ENCODE data around the gene PLN.

Gene PLN

DNA sequence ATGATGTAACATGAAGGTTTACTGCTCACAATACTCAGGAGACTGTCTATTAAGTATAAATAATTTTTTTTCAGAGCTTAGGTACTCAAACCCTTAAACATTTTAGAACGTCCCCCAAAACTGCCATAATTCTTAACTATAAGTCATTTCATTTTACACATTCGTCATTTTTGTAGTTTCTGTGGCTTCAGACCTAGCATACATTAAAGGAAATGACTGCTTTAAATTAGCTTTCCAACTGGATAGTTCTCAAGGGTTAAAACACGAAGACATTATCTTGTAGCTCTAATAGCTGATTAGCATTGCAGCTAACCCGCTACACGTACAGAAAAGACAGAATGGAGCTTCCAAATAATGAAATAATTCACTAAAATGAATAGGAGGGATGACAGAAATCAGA lies 24.9 kb upstream of the PLN start:
- TF ChIP-seq POLR2AphosphoS5 (IDR thresholded peaks at IDR 0.05; ENCODE audit: low read depth, low read length) = no peak
- no peak for TF ChIP-seq FOXP2 (optimal IDR thresholded peaks at IDR 0.05; ENCODE audit: borderline replicate concordance, extremely low read depth, extremely low read length, insufficient read depth)
- TF ChIP-seq TAF1 (IDR thresholded peaks at IDR 0.05; ENCODE audit: borderline replicate concordance, insufficient read depth, low read length) = no peak
- no peak for TF ChIP-seq SIN3A (IDR thresholded peaks at IDR 0.05; ENCODE audit: borderline replicate concordance, insufficient read depth, low read length)
- TF ChIP-seq, protein P1, sequence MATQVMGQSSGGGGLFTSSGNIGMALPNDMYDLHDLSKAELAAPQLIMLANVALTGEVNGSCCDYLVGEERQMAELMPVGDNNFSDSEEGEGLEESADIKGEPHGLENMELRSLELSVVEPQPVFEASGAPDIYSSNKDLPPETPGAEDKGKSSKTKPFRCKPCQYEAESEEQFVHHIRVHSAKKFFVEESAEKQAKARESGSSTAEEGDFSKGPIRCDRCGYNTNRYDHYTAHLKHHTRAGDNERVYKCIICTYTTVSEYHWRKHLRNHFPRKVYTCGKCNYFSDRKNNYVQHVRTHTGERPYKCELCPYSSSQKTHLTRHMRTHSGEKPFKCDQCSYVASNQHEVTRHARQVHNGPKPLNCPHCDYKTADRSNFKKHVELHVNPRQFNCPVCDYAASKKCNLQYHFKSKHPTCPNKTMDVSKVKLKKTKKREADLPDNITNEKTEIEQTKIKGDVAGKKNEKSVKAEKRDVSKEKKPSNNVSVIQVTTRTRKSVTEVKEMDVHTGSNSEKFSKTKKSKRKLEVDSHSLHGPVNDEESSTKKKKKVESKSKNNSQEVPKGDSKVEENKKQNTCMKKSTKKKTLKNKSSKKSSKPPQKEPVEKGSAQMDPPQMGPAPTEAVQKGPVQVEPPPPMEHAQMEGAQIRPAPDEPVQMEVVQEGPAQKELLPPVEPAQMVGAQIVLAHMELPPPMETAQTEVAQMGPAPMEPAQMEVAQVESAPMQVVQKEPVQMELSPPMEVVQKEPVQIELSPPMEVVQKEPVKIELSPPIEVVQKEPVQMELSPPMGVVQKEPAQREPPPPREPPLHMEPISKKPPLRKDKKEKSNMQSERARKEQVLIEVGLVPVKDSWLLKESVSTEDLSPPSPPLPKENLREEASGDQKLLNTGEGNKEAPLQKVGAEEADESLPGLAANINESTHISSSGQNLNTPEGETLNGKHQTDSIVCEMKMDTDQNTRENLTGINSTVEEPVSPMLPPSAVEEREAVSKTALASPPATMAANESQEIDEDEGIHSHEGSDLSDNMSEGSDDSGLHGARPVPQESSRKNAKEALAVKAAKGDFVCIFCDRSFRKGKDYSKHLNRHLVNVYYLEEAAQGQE (IDR thresholded peaks at IDR 0.05; ENCODE audit: insufficient read depth in 1 of 2, low read depth in 2 of 2, low read length in 2 of 2) = no peak

DNA sequence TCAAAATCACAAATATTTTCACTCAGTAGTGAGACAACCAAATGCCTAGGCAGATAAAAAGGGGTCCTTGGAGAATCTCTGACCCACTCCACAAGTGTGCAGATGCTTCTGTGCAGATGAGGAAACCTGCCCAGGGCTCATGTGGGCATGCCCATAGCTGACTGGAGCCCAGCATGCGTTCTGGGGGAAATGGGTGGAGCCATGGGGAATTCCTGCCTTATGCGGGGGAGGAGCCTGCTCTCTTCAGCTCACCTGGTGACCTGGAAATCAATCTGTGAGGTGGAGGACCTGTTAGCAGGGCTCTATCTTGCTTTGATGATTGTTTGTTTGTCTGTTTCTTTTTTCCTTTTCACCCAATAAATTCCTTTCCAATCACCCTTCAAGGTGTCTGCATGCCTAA lies 23.4 kb upstream of the PLN start:
- no peak for TF ChIP-seq FOXP2 (optimal IDR thresholded peaks at IDR 0.05; ENCODE audit: borderline replicate concordance, extremely low read depth, extremely low read length, insufficient read depth)
- no peak for TF ChIP-seq TAF1 (IDR thresholded peaks at IDR 0.05; ENCODE audit: borderline replicate concordance, insufficient read depth, low read length)
- TF ChIP-seq, protein P1 (IDR thresholded peaks at IDR 0.05; ENCODE audit: insufficient read depth in 1 of 2, low read depth in 2 of 2, low read length in 2 of 2) = no peak
- TF ChIP-seq POLR2AphosphoS5 (IDR thresholded peaks at IDR 0.05; ENCODE audit: low read depth, low read length) = no peak
- TF ChIP-seq SIN3A (IDR thresholded peaks at IDR 0.05; ENCODE audit: borderline replicate concordance, insufficient read depth, low read length) = no peak

DNA sequence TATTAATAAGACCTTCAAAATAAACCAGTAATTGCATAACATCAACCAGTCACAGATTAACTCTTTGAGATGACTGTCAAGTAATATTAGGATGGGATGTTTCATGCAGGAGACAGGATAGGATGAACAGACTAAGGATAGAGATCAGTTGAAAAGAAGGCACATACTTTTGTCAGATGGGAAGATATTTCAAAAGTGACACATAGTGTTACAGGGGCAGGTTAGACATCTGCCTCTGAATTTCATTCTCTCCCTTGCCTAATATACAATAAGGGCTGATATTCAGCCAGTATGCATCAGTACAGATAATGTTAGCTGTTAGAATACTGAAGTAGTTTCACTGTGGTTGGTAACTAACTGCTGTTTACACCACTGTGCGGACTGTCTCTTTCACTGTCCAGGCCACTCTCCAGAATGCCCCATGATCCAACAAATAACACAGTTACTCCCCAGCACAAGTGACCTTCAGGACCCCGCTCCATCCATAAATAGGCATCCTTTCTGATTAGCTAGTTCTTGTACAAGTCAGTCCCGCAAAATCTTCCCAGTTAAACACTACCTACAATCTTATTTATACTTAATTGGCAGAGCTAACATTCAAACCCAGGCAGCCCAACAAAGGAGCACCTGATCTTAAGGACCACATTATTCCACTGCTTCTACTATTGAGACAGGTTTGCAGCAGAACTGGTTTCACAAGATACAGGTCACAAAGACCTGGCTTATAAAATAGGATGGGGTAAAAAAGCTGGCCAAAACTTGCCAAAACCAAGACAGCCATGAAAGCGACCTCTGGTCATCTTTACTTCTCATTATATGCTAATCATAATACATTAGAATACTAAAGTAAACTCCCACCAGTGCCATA lies 21.9 kb upstream of the PLN start:
- TF ChIP-seq TAF1 (IDR thresholded peaks at IDR 0.05; ENCODE audit: borderline replicate concordance, insufficient read depth, low read length) = no peak
- no peak for TF ChIP-seq FOXP2 (optimal IDR thresholded peaks at IDR 0.05; ENCODE audit: borderline replicate concordance, extremely low read depth, extremely low read length, insufficient read depth)
- TF ChIP-seq SIN3A (IDR thresholded peaks at IDR 0.05; ENCODE audit: borderline replicate concordance, insufficient read depth, low read length) = no peak
- no peak for TF ChIP-seq POLR2AphosphoS5 (IDR thresholded peaks at IDR 0.05; ENCODE audit: low read depth, low read length)
- TF ChIP-seq, protein P1 (IDR thresholded peaks at IDR 0.05; ENCODE audit: insufficient read depth in 1 of 2, low read depth in 2 of 2, low read length in 2 of 2) = no peak

DNA sequence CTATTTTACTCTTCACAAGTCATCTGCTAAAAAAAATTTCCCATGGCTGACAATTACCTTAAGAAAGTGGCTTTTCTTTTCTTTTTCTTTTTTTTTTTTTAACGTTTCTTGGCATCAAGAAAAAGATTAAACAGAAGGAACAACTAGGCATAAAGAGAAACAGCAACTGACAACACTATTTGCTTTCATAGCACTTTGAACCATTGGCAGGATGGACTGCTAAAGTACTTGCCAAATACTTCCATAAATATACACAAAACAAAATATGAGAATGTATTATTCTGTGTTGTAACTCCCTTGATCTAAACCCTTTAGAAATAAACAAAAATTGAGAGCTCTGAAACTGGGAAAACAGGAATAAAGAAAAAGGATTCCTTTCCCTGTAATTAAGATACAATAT lies 20.0 kb upstream of the PLN start:
- TF ChIP-seq POLR2AphosphoS5 (IDR thresholded peaks at IDR 0.05; ENCODE audit: low read depth, low read length) (no peak), SIN3A (IDR thresholded peaks at IDR 0.05; ENCODE audit: borderline replicate concordance, insufficient read depth, low read length) (no peak), TAF1 (IDR thresholded peaks at IDR 0.05; ENCODE audit: borderline replicate concordance, insufficient read depth, low read length) (no peak), FOXP2 (optimal IDR thresholded peaks at IDR 0.05; ENCODE audit: borderline replicate concordance, extremely low read depth, extremely low read length, insufficient read depth) (no peak)
- TF ChIP-seq, protein P1 (IDR thresholded peaks at IDR 0.05; ENCODE audit: insufficient read depth in 1 of 2, low read depth in 2 of 2, low read length in 2 of 2) = no peak
